ENCODE measurements around the gene CAMTA1.
"Not testable (repeated sequence)": the region's sequence is repeated elsewhere in the genome, so short reads cannot be mapped to it uniquely, and the experiment has no call there.

Gene CAMTA1

DNA sequence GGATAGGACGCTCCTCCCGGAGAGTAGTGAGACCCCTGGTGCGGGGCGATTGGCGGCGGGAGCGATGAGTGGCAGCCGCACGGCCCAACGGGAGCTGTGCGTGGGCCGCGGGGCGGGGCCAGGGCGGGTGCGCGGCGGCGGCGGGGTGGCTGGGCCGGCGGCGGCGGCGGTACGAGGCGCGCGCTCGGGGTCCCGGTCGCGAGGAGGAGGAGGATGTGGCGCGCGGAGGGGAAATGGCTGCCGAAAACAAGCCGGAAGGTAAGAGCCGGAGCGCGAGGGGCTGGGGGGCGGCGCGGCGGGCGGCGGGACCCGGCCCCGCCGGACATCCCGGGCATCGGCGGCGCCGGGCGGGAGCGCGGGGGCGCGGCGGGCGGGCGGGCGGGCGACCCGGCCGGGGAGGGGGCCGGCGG is at the start of gene CAMTA1:
TSS of gene CAMTA1 (plus strand) at position 137 of the 410 bp plus-strand sequence. CDS start at position 214, 77 bp downstream.
- Histone ChIP-seq H3K4me3 (ENCODE audit: low read depth, low read length) (peak within 1 kb of the TSS; percentile 96), H3K4me1 (ENCODE audit: control insufficient read depth, insufficient read depth, low read length) (peaks cover 34% of the 10 kb centered on the region; the same call in 1 of the 2 replicates), H3K27me3 (ENCODE audit: control insufficient read depth, insufficient read depth, low read length) (no peaks in the 10 kb centered on the region), H3K27ac (ENCODE audit: low read depth, low read length) (peak within 1 kb of the TSS; percentile 99), H3K9me3 (ENCODE audit: control insufficient read depth, insufficient read depth, low read length) (no peaks in the 10 kb centered on the region), H3K9ac (ENCODE audit: low read depth, low read length) (peak within 1 kb of the TSS; percentile 90), H3K36me3 (ENCODE audit: control insufficient read depth, insufficient read depth, low read length) (peaks cover 5% of the 10 kb centered on the region; the same call in 1 of the 2 replicates)

DNA sequence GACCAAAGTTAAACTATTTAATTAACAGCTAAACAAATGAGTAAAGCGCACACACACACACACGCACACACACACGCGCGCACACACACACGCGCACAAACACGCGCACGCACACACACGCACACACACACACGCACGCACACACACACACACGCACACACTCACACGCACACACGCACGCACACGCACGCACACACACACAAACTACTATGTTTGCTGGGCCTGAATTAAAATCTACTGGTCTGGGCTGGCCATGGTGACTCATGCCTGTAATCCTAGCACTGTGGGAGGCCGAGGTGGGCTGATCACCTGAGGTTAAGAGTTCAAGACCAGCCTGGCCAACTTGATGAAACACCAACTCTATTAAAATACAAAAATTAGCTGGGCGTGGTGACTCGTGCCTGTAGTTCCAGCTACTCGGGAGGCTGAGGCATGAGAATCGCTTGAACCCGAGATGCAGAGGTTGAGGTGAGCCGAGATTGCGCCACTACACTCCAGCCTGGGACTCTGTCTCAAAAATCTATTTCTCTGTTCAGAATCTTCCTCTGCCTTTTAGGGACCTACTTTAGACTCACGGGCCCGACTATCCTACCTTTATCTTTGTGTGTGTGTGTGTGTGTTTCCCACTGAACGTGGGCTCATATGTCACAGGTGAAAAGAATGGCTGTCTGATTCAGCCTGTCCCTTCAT is 46.1 kb upstream of the CAMTA1 start:
- H3K4me3 ChIP-seq (ENCODE audit: low read depth, low read length), result no peak overlapping the region
- no peak overlapping the region for H3K27ac ChIP-seq (ENCODE audit: low read depth, low read length)
- H3K9ac ChIP-seq (ENCODE audit: low read depth, low read length), result no peak overlapping the region

DNA sequence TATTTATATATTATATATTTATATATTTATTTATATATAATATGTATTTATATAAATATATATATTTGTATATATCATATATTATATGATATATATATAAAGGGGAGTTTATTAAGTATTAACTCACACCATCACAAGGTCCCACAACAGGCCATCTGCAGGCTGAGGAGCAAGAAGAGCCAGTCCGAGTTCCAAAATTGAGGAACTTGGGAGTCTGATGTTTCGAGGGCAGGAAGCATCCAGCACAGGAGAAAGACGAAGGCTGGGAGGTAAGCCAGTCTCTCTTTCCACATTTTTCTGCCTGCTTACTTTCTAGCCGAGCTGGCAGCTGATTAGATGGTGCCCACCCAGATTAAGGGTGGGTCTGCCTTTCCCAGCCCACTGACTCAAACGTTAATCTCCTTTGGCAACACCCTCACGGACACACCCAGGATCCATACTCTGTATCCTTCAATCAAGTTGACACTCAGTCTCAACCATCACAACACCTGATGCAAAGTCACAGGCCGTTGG is 42.5 kb upstream of the CAMTA1 start:
- not testable (repeated sequence) for H3K27ac ChIP-seq (ENCODE audit: low read depth, low read length); H3K27me3 ChIP-seq (ENCODE audit: control insufficient read depth, insufficient read depth, low read length); H3K4me1 ChIP-seq (ENCODE audit: control insufficient read depth, insufficient read depth, low read length); H3K9ac ChIP-seq (ENCODE audit: low read depth, low read length); H3K36me3 ChIP-seq (ENCODE audit: control insufficient read depth, insufficient read depth, low read length); H3K9me3 ChIP-seq (ENCODE audit: control insufficient read depth, insufficient read depth, low read length); H3K4me3 ChIP-seq (ENCODE audit: low read depth, low read length)

More for the DNA sequence above, 46.1 kb upstream of the CAMTA1 start:
- Histone ChIP-seq H3K4me1 (ENCODE audit: control insufficient read depth, insufficient read depth, low read length) (no peaks in the 10 kb centered on the region), H3K27me3 (ENCODE audit: control insufficient read depth, insufficient read depth, low read length) (peaks cover 5% of the 10 kb centered on the region; the same call in 1 of the 2 replicates), H3K9me3 (ENCODE audit: control insufficient read depth, insufficient read depth, low read length) (no peaks in the 10 kb centered on the region), H3K36me3 (ENCODE audit: control insufficient read depth, insufficient read depth, low read length) (no peaks in the 10 kb centered on the region)

GRCh38 chr1:6743189-6744101 is 41.8 kb upstream of the CAMTA1 start:
- Histone ChIP-seq H3K36me3 (ENCODE audit: control insufficient read depth, insufficient read depth, low read length) (no peaks in the 10 kb centered on the region), H3K4me1 (ENCODE audit: control insufficient read depth, insufficient read depth, low read length) (no peaks in the 10 kb centered on the region), H3K9ac (ENCODE audit: low read depth, low read length) (no peak overlapping the region), H3K9me3 (ENCODE audit: control insufficient read depth, insufficient read depth, low read length) (no peaks in the 10 kb centered on the region), H3K27me3 (ENCODE audit: control insufficient read depth, insufficient read depth, low read length) (no peaks in the 10 kb centered on the region), H3K27ac (ENCODE audit: low read depth, low read length) (no peak overlapping the region), H3K4me3 (ENCODE audit: low read depth, low read length) (no peak overlapping the region)

- H3K27me3 ChIP-seq (ENCODE audit: control insufficient read depth, insufficient read depth, low read length), result no peaks in the 10 kb centered on the region
- H3K9ac ChIP-seq (ENCODE audit: low read depth, low read length), result no peak overlapping the region
- no peaks in the 10 kb centered on the region for H3K36me3 ChIP-seq (ENCODE audit: control insufficient read depth, insufficient read depth, low read length)
- no peaks in the 10 kb centered on the region for H3K9me3 ChIP-seq (ENCODE audit: control insufficient read depth, insufficient read depth, low read length)
- H3K27ac ChIP-seq (ENCODE audit: low read depth, low read length), result no peak overlapping the region
- no peaks in the 10 kb centered on the region for H3K4me1 ChIP-seq (ENCODE audit: control insufficient read depth, insufficient read depth, low read length)
- no peak overlapping the region for H3K4me3 ChIP-seq (ENCODE audit: low read depth, low read length)
Observed at GRCh38 chr1:6745073-6745472, 40.2 kb upstream of the CAMTA1 start.

- Histone ChIP-seq H3K4me3 (ENCODE audit: low read depth, low read length) (no peak overlapping the region), H3K27me3 (ENCODE audit: control insufficient read depth, insufficient read depth, low read length) (no peaks in the 10 kb centered on the region), H3K9me3 (ENCODE audit: control insufficient read depth, insufficient read depth, low read length) (no peaks in the 10 kb centered on the region), H3K4me1 (ENCODE audit: control insufficient read depth, insufficient read depth, low read length) (no peaks in the 10 kb centered on the region), H3K36me3 (ENCODE audit: control insufficient read depth, insufficient read depth, low read length) (no peaks in the 10 kb centered on the region), H3K27ac (ENCODE audit: low read depth, low read length) (no peak overlapping the region), H3K9ac (ENCODE audit: low read depth, low read length) (no peak overlapping the region)
Observed at GRCh38 chr1:6747674-6748073, 37.6 kb upstream of the CAMTA1 start.

DNA sequence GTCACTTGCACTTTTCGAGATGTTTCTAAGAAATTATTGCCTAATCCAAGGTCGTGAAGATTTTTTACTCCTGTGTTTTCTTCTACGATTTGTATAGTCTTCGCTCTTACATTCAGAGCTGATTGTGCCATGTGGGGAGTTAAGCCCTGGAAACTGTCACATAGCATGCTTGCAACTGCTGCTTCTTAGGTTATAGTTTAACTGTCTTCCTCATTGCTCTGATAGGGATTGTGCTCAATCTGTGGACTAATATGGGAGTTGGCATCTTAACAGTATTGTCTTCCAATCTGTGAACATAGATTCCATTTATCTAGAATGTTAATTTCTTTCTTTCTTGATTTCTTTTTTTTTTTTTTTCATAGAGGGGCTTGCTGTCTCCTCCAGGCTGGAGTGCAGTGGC is 34.8 kb upstream of the CAMTA1 start:
- H3K36me3 ChIP-seq (ENCODE audit: control insufficient read depth, insufficient read depth, low read length), result no peaks in the 10 kb centered on the region
- H3K4me3 ChIP-seq (ENCODE audit: low read depth, low read length), result no peak overlapping the region
- no peaks in the 10 kb centered on the region for H3K9me3 ChIP-seq (ENCODE audit: control insufficient read depth, insufficient read depth, low read length)
- no peaks in the 10 kb centered on the region for H3K4me1 ChIP-seq (ENCODE audit: control insufficient read depth, insufficient read depth, low read length)
- no peak overlapping the region for H3K27ac ChIP-seq (ENCODE audit: low read depth, low read length)
- H3K27me3 ChIP-seq (ENCODE audit: control insufficient read depth, insufficient read depth, low read length), result no peaks in the 10 kb centered on the region
- no peak overlapping the region for H3K9ac ChIP-seq (ENCODE audit: low read depth, low read length)

DNA sequence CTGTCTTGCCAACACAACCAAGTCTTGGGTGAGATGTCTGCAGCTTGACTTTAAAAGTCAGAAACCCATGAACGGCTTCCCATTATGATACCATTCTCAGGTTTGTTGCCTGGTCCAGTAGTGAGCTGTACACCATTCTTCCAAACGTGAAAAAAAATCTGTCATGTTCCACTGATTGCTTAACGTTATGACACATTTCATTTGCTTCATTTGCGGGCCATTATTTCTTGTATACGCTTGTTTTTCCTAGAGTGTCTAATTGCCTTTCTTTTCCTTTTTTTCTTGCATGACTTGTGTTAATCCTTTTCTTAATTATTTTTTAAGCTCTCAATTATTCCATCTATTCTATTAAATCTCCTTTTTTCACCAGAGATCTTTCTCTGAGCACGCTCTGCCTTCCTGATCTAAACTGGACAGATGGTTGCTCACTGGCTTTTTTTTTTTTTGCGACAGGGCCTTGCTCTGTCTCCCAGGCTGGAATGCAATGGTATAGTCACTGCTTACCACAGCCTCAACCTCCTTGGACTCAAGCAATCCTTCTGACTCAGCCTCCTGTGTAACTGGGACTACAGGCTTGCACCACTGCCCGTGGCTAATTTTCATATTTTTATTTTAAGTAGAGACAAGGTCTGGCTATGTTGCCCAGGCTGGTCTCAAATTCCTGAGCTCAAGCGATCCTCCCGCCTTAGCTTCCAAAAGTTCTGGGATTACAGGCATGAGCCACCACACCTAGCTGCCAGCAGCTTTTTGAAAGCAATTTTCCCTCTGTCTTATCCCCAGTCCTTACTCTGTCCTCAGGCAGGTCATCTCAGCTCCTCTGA is 31.7 kb upstream of the CAMTA1 start:
- H3K4me3 ChIP-seq (ENCODE audit: low read depth, low read length), result no peak overlapping the region
- no peak overlapping the region for H3K27ac ChIP-seq (ENCODE audit: low read depth, low read length)

DNA sequence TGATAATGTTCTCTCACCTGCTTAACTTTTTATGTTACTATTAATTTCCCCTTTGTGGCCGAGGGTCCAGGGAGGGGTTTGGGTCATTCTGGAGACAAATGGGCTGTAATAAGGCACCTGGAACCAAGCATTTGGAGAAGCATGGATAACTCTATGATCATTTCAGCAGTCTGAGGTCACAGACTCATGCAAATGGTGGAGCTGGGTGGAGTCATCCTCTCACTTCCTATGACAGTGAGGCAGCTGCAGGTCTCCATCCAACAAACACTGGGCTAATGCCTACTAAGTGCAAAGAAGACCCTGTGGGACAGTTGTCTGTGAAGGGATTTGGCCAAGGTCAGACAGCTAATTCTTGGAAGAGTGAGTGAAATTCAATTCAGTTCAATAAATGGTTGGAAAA is 28.8 kb upstream of the CAMTA1 start:
- H3K36me3 ChIP-seq (ENCODE audit: control insufficient read depth, insufficient read depth, low read length), result no peaks in the 10 kb centered on the region
- H3K4me3 ChIP-seq (ENCODE audit: low read depth, low read length), result no peak overlapping the region
- no peaks in the 10 kb centered on the region for H3K4me1 ChIP-seq (ENCODE audit: control insufficient read depth, insufficient read depth, low read length)
- H3K9ac ChIP-seq (ENCODE audit: low read depth, low read length), result no peak overlapping the region
- H3K27me3 ChIP-seq (ENCODE audit: control insufficient read depth, insufficient read depth, low read length), result no peaks in the 10 kb centered on the region
- H3K27ac ChIP-seq (ENCODE audit: low read depth, low read length), result no peak overlapping the region
- H3K9me3 ChIP-seq (ENCODE audit: control insufficient read depth, insufficient read depth, low read length), result no peaks in the 10 kb centered on the region

More for the DNA sequence above, 31.7 kb upstream of the CAMTA1 start:
- Histone ChIP-seq H3K9me3 (ENCODE audit: control insufficient read depth, insufficient read depth, low read length) (no peaks in the 10 kb centered on the region), H3K4me1 (ENCODE audit: control insufficient read depth, insufficient read depth, low read length) (no peaks in the 10 kb centered on the region), H3K36me3 (ENCODE audit: control insufficient read depth, insufficient read depth, low read length) (no peaks in the 10 kb centered on the region), H3K27me3 (ENCODE audit: control insufficient read depth, insufficient read depth, low read length) (no peaks in the 10 kb centered on the region), H3K9ac (ENCODE audit: low read depth, low read length) (no peak overlapping the region)

DNA sequence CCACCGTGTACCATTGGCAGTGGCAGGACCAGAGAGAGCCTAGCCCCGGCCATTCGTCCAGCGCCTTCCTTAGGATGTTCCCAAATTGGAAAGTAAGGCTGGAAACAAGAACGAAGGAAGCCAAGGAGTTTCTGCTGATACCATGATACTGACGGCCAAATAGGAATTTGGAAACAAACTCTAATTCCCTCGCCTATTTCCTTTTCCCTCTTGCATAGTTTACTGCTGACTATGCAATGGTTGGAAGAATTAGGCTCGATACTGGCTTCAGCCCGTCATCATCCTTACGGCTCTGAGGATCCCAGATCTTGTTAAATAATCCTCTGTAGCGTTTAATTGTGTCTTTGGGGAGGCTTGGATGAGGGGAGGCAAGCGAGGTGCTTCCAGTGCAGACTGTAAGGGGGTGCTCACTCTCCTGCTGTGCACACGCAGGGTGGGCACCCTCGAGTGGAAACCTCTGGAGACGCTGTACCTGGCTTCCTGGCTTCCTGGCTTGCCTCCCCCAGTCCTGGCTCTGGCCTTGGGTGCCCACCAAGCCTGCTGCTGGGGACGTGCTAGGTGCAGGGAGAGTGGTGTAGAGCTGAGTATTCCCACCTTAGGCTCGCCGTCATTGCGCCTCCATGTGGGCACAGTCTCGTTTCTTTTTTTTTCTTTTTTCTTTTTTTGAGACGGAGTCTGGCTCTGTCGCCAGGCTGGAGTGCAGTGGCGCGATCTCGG is 27.4 kb upstream of the CAMTA1 start:
- Histone ChIP-seq H3K27me3 (ENCODE audit: control insufficient read depth, insufficient read depth, low read length) (no peaks in the 10 kb centered on the region), H3K9me3 (ENCODE audit: control insufficient read depth, insufficient read depth, low read length) (no peaks in the 10 kb centered on the region), H3K4me1 (ENCODE audit: control insufficient read depth, insufficient read depth, low read length) (no peaks in the 10 kb centered on the region), H3K27ac (ENCODE audit: low read depth, low read length) (no peak overlapping the region), H3K36me3 (ENCODE audit: control insufficient read depth, insufficient read depth, low read length) (no peaks in the 10 kb centered on the region), H3K9ac (ENCODE audit: low read depth, low read length) (no peak overlapping the region), H3K4me3 (ENCODE audit: low read depth, low read length) (no peak overlapping the region)

Data from HUES48 (cell line).